Tibial artery (tissue), 4 donors: ENCODE data around the gene IFT43.
A peak's percentile ranks its signal among the peaks of the same experiment; 100 is the strongest.

ENCODE experiments used
- DNase-seq, 2 donors: peaks; one replicate each; pipeline ENCODE4 v3.0.0-alpha.2; 2019
- H3K27ac ChIP-seq, 2 donors: fragments of 200-600 bp; sonication (generic) in 1 of 2; 1 replicate in 1 of 2; 2 replicates in 1 of 2; pipeline ENCODE4 v1.5.1; 2018 to 2019; ENCODE audit warnings: mild to moderate bottlenecking in 1 of 2
- H3K27me3 ChIP-seq, 2 donors: fragments of 200-600 bp; sonication (generic) in 1 of 2; one replicate each; pipeline versions ENCODE4 v1.5.1 to v1.6.0; 2016 to 2019
- H3K36me3 ChIP-seq, 3 donors: fragments of 200-600 bp; sonication (generic) in 2 of 3; one replicate each; pipeline ENCODE4 v1.5.1; 2016 to 2019; ENCODE audit warnings: mild to moderate bottlenecking in 2 of 3
- H3K4me1 ChIP-seq, 4 donors: fragments of 200-600 bp; sonication (generic) in 2 of 4; 1 replicate in 3 of 4; 2 replicates in 1 of 4; pipeline ENCODE4 v1.5.1; 2016 to 2019
- H3K4me3 ChIP-seq, 2 donors: fragments of 200-600 bp; sonication (generic) in 1 of 2; 1 replicate in 1 of 2; 2 replicates in 1 of 2; pipeline ENCODE4 v1.5.1; 2018 to 2019; ENCODE audit warnings: mild to moderate bottlenecking in 2 of 2
- H3K9me3 ChIP-seq, 3 donors: fragments of 200-600 bp; sonication (generic) in 1 of 3; one replicate each; pipeline ENCODE4 v1.5.1; 2016 to 2019
- CTCF ChIP-seq, 2 experiments: fragments of 200-600 bp in 1 of 2; fragments of 450-650 bp in 1 of 2; IDR thresholded peaks; one replicate each; pipeline ENCODE4 v1.5.1; 2017 to 2019; ENCODE audit warnings: antibody characterized with exemption in 2 of 2, mild to moderate bottlenecking in 1 of 2, moderate library complexity in 1 of 2
- intact Hi-C: fragments of 100-400 bp; cut with DNase I; formaldehyde crosslinking; loops from one replicate; pipeline ENCODE4 v1.15.0; 2023; ENCODE audit warnings: low total_unique reads

Gene IFT43

GRCh38 chr14:76050250-76050649 lies 64.7 kb downstream of the IFT43 start:
- DNase-seq: no peak
- no peak for TF ChIP-seq CTCF (IDR thresholded peaks at IDR 0.05)
- Histone ChIP-seq H3K4me1 (no peaks in the 10 kb centered on the region), H3K4me3 (no peak overlapping the region), H3K27ac (no peak overlapping the region), H3K36me3 (peaks cover 0 to 12% (median 0%) of the 10 kb centered on the region in 3 donors), H3K9me3 (no peaks in the 10 kb centered on the region), H3K27me3 (no peaks in the 10 kb centered on the region)
- intact Hi-C loops: loop anchor here (2.0 to 10.0 kb wide), 3 partner anchors 303 to 345 kb away; no protein-coding TSS in a partner anchor

- no peaks in the 10 kb centered on the region for H3K4me1 ChIP-seq
- DNase-seq: peak in 1 of 2 donors; percentile 43
- H3K27me3 ChIP-seq: no peaks in the 10 kb centered on the region
- H3K9me3 ChIP-seq: no peaks in the 10 kb centered on the region
- H3K27ac ChIP-seq: no peak overlapping the region
- peak; percentile 60 to 80 for TF ChIP-seq CTCF (IDR thresholded peaks at IDR 0.05)
- peaks cover 0 to 12% (median 0%) of the 10 kb centered on the region in 3 donors for H3K36me3 ChIP-seq
- no peak overlapping the region for H3K4me3 ChIP-seq
- intact Hi-C loops: loop anchor here (2.0 to 10.0 kb wide), 3 partner anchors 302 to 346 kb away; no protein-coding TSS in a partner anchor
These were observed 65.3 kb downstream of the IFT43 start for GRCh38 chr14:76050797-76051392.

- intact Hi-C loops: loop anchor here (2.0 to 10.0 kb wide), 3 partner anchors 301 to 347 kb away; no protein-coding TSS in a partner anchor
- Histone ChIP-seq H3K36me3 (peaks cover 0 to 8% (median 0%) of the 10 kb centered on the region in 3 donors), H3K27me3 (no peaks in the 10 kb centered on the region), H3K4me1 (no peaks in the 10 kb centered on the region), H3K27ac (no peak overlapping the region), H3K9me3 (no peaks in the 10 kb centered on the region), H3K4me3 (no peak overlapping the region)
- no peak for DNase-seq
- no peak for TF ChIP-seq CTCF (IDR thresholded peaks at IDR 0.05)
These were observed 66.3 kb downstream of the IFT43 start for GRCh38 chr14:76051717-76052465.

GRCh38 chr14:76053572-76054355 lies 68.2 kb downstream of the IFT43 start:
- Histone ChIP-seq H3K4me3 (no peak overlapping the region), H3K4me1 (no peaks in the 10 kb centered on the region), H3K27me3 (no peaks in the 10 kb centered on the region), H3K36me3 (peaks cover 0 to 18% (median 10%) of the 10 kb centered on the region in 3 donors), H3K9me3 (no peaks in the 10 kb centered on the region), H3K27ac (no peak overlapping the region)
- TF ChIP-seq CTCF (IDR thresholded peaks at IDR 0.05): no peak
- no peak for DNase-seq
- intact Hi-C loops: loop anchor here (10.0 kb wide), 2 partner anchors 331 to 349 kb away; no protein-coding TSS in a partner anchor

GRCh38 chr14:76055330-76055729 lies 69.8 kb downstream of the IFT43 start:
- no peaks in the 10 kb centered on the region for H3K9me3 ChIP-seq
- H3K4me1 ChIP-seq: no peaks in the 10 kb centered on the region
- no peaks in the 10 kb centered on the region for H3K27me3 ChIP-seq
- no peak for TF ChIP-seq CTCF (IDR thresholded peaks at IDR 0.05)
- H3K36me3 ChIP-seq: peaks cover 12 to 33% (median 22%) of the 10 kb centered on the region in 3 donors
- no peak overlapping the region for H3K4me3 ChIP-seq
- H3K27ac ChIP-seq: no peak overlapping the region
- DNase-seq: no peak
- intact Hi-C loops: loop anchor here (10.0 kb wide), 2 partner anchors 329 to 351 kb away; no protein-coding TSS in a partner anchor
